RWPE2 (cell line): ENCODE results near the gene LEMD1.
"Not testable (repeated sequence)": the region's sequence is repeated elsewhere in the genome, so short reads cannot be mapped to it uniquely, and the experiment has no call there.

ENCODE experiments used
- ATAC-seq: fragments of 200-7000 bp; cut with Tn5 transposase; 3 replicates; pipeline ENCODE4 v1.9.1; 2021; ENCODE audit warnings: low read depth
- DNase-seq: peaks from one replicate; pipeline ENCODE4 v3.0.0-alpha.2; 2020; ENCODE audit warnings: low spot score
- H3K27ac ChIP-seq: fragments of 450-650 bp; 2 replicates; pipeline ENCODE4 v1.5.1; 2017; ENCODE audit warnings: mild to moderate bottlenecking; ENCODE audit not compliant: poor library complexity, severe bottlenecking
- H3K27me3 ChIP-seq: fragments of 250-450 bp; sonication (Bioruptor Pico); 2 replicates; pipeline ENCODE4 v1.5.1; 2021; ENCODE audit warnings: mild to moderate bottlenecking, moderate library complexity; ENCODE audit not compliant: insufficient read depth, poor library complexity, severe bottlenecking
- H3K36me3 ChIP-seq: fragments of 250-450 bp; sonication (Bioruptor Pico); 2 replicates; pipeline ENCODE4 v1.5.1; 2020; ENCODE audit warnings: low read depth, mild to moderate bottlenecking, moderate library complexity
- H3K4me1 ChIP-seq: fragments of 250-450 bp; sonication (Bioruptor Pico); 2 replicates; pipeline ENCODE4 v1.5.1; 2021; ENCODE audit warnings: mild to moderate bottlenecking, moderate library complexity; ENCODE audit not compliant: insufficient read depth, poor library complexity, severe bottlenecking
- H3K4me3 ChIP-seq: fragments of 250-450 bp; sonication (Bioruptor Pico); 2 replicates; pipeline ENCODE4 v1.5.1; 2021; ENCODE audit warnings: mild to moderate bottlenecking, moderate library complexity; ENCODE audit not compliant: severe bottlenecking
- H3K9me3 ChIP-seq: fragments of 250-450 bp; sonication (Bioruptor Pico); 2 replicates; pipeline ENCODE4 v1.5.1; 2021; ENCODE audit warnings: mild to moderate bottlenecking, moderate library complexity; ENCODE audit not compliant: severe bottlenecking
- CTCF ChIP-seq: fragments of 450-650 bp; IDR thresholded peaks from one replicate; pipeline ENCODE4 v1.5.1; 2017; ENCODE audit warnings: mild to moderate bottlenecking, moderate library complexity; ENCODE audit not compliant: poor library complexity, severe bottlenecking

LEMD1 gene

GRCh38 chr1:205387845-205388244, 34.0 kb downstream of the LEMD1 start:
- H3K27me3 ChIP-seq = no peaks in the 10 kb centered on the region
- H3K4me1 ChIP-seq = no peaks in the 10 kb centered on the region
- no peak overlapping the region for H3K27ac ChIP-seq
- ATAC-seq = no peak
- no peak for DNase-seq
- no peaks in the 10 kb centered on the region for H3K36me3 ChIP-seq
- TF ChIP-seq CTCF = no peak
- no peaks in the 10 kb centered on the region for H3K9me3 ChIP-seq
- no peak overlapping the region for H3K4me3 ChIP-seq

- not testable (repeated sequence) for H3K27me3 ChIP-seq, ATAC-seq, H3K4me3 ChIP-seq, H3K27ac ChIP-seq, H3K9me3 ChIP-seq, H3K4me1 ChIP-seq, DNase-seq, H3K36me3 ChIP-seq
Observed at GRCh38 chr1:205382990-205383389, 38.9 kb downstream of the LEMD1 start.

- no peaks in the 10 kb centered on the region for H3K27me3 ChIP-seq
- TF ChIP-seq CTCF = no peak
- no peaks in the 10 kb centered on the region for H3K9me3 ChIP-seq
- DNase-seq (no peak), ATAC-seq (no peak)
- H3K27ac ChIP-seq = no peak overlapping the region
- no peaks in the 10 kb centered on the region for H3K4me1 ChIP-seq
- H3K4me3 ChIP-seq = no peak overlapping the region
- H3K36me3 ChIP-seq = no peaks in the 10 kb centered on the region
Observed at GRCh38 chr1:205382561-205382960, 39.3 kb downstream of the LEMD1 start.

- TF ChIP-seq CTCF = no peak
- Histone ChIP-seq H3K27ac (no peak overlapping the region), H3K4me3 (no peak overlapping the region), H3K9me3 (no peaks in the 10 kb centered on the region), H3K36me3 (no peaks in the 10 kb centered on the region), H3K4me1 (peaks cover 7% of the 10 kb centered on the region), H3K27me3 (no peaks in the 10 kb centered on the region)
- DNase-seq = no peak
- no peak for ATAC-seq
Observed at GRCh38 chr1:205381305-205381704, 40.6 kb downstream of the LEMD1 start.

GRCh38 chr1:205380882-205381281, 41.0 kb downstream of the LEMD1 start:
- Histone ChIP-seq H3K36me3 (no peaks in the 10 kb centered on the region), H3K27ac (no peak overlapping the region), H3K4me1 (peaks cover 10% of the 10 kb centered on the region), H3K27me3 (no peaks in the 10 kb centered on the region), H3K4me3 (no peak overlapping the region), H3K9me3 (no peaks in the 10 kb centered on the region)
- ATAC-seq (no peak), DNase-seq (no peak)
- TF ChIP-seq CTCF = no peak

GRCh38 chr1:205379056-205379455, 42.8 kb downstream of the LEMD1 start:
- H3K27me3 ChIP-seq = no peaks in the 10 kb centered on the region
- no peak overlapping the region for H3K27ac ChIP-seq
- no peaks in the 10 kb centered on the region for H3K36me3 ChIP-seq
- no peak for TF ChIP-seq CTCF
- no peaks in the 10 kb centered on the region for H3K9me3 ChIP-seq
- peaks cover 23% of the 10 kb centered on the region for H3K4me1 ChIP-seq
- DNase-seq = no peak
- H3K4me3 ChIP-seq = no peak overlapping the region
- no peak for ATAC-seq
